DOHH2 (cell line): ENCODE data around the gene DAAM2.

Experiments
- H3F3A ChIP-seq: fragments of 200-600 bp; sonication (generic), shearing (Covaris generic); 2 replicates; pipeline ENCODE4 v1.6.0; 2016; ENCODE audit warnings: antibody characterized with exemption, mild to moderate bottlenecking; ENCODE audit not compliant: control insufficient read depth, insufficient read depth
- H3K27ac ChIP-seq: fragments of 200-600 bp; sonication (generic); 2 replicates; pipeline ENCODE4 v1.5.1; 2014; ENCODE audit warnings: low read depth, mild to moderate bottlenecking, low read length, moderate library complexity
- H3K27me3 ChIP-seq: fragments of 200-600 bp; sonication (generic); 2 replicates; pipeline ENCODE4 v1.6.1; 2014; ENCODE audit warnings: mild to moderate bottlenecking, low read length, mixed read lengths; ENCODE audit not compliant: control insufficient read depth
- H3K36me3 ChIP-seq: fragments of 200-600 bp; sonication (generic); 2 replicates; pipeline ENCODE4 v1.6.1; 2014; ENCODE audit warnings: mild to moderate bottlenecking, low read length, moderate library complexity, mixed read lengths; ENCODE audit not compliant: control insufficient read depth
- H3K4me1 ChIP-seq: fragments of 200-600 bp; sonication (generic); 2 replicates; pipeline ENCODE4 v1.6.1; 2014; ENCODE audit warnings: mild to moderate bottlenecking, low read length, mixed read lengths; ENCODE audit not compliant: control insufficient read depth
- H3K4me2 ChIP-seq: fragments of 200-600 bp; sonication (generic); 2 replicates; pipeline ENCODE4 v1.6.0; 2014; ENCODE audit warnings: mild to moderate bottlenecking, low read length, moderate library complexity
- H3K4me3 ChIP-seq: fragments of 200-600 bp; sonication (generic); 2 replicates; pipeline ENCODE4 v1.5.1; 2014; ENCODE audit warnings: mild to moderate bottlenecking, low read length, mixed read lengths
- H3K79me2 ChIP-seq: fragments of 200-600 bp; sonication (generic); 2 replicates; pipeline ENCODE4 v1.6.1; 2014; ENCODE audit warnings: mild to moderate bottlenecking, low read length, mixed read lengths; ENCODE audit not compliant: control insufficient read depth
- H3K9me2 ChIP-seq: fragments of 200-600 bp; sonication (generic); replicated peaks from 2 replicates; pipeline ENCODE4 v1.6.1; 2014; ENCODE audit warnings: mild to moderate bottlenecking, low read length, mixed read lengths; ENCODE audit not compliant: control insufficient read depth
- H3K9me3 ChIP-seq: fragments of 200-600 bp; sonication (generic); 2 replicates; pipeline ENCODE4 v1.6.1; 2014; ENCODE audit warnings: antibody characterized with exemption, low read length, mixed read lengths; ENCODE audit not compliant: control insufficient read depth, insufficient read depth
- H4K20me1 ChIP-seq: fragments of 200-600 bp; sonication (generic); 2 replicates; pipeline ENCODE4 v1.6.0; 2014; ENCODE audit warnings: low read depth, mild to moderate bottlenecking, antibody characterized with exemption, low read length, moderate library complexity; ENCODE audit not compliant: control insufficient read depth, insufficient read depth
- CTCF ChIP-seq: fragments of 200-600 bp; sonication (generic); IDR thresholded peaks from one replicate; pipeline ENCODE4 v1.5.1; 2014; ENCODE audit warnings: antibody characterized with exemption, mild to moderate bottlenecking, low read depth, low read length; ENCODE audit not compliant: poor library complexity, severe bottlenecking
- EZH2phosphoT487 ChIP-seq: fragments of 200-600 bp; sonication (generic); IDR thresholded peaks from 2 replicates; pipeline ENCODE4 v1.6.1; 2017; ENCODE audit warnings: borderline replicate concordance, mild to moderate bottlenecking, antibody characterized with exemption, low read length, moderate library complexity, mixed read lengths

The DAAM2 gene

DNA sequence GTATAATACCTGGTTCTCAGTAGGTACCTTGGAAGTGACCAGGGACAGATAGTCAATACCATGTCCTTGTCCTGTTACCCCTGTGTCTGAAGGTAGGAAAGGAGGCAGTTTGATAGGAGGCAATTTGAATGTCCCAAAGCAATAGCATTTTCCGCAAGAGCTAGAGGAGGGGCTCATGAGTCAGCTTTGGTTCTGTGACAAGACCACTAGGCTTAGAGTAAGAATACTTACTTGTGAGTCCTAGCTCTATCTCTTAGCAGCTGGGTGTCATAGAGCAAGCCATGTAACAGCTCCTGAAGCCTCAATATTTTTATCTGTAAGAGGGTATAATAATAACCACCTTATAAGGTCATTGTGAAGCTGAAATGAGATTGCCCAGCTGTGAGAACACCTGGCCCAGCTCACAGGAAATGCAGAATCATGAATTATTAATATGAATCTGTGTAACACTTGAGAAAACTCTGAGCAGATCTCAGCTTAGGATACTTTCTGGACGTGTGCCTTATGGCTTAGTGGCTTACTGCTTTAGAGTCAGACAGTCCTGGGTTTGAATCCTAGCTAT lies 58.6 kb downstream of the DAAM2 start:
- no peaks in the 10 kb centered on the region for H4K20me1 ChIP-seq
- TF ChIP-seq CTCF = no peak
- no peak for TF ChIP-seq EZH2phosphoT487
- H3K9me3 ChIP-seq = no peaks in the 10 kb centered on the region
- H3K4me3 ChIP-seq = no peak overlapping the region
- H3K79me2 ChIP-seq = no peaks in the 10 kb centered on the region
- no peaks in the 10 kb centered on the region for H3K9me2 ChIP-seq
- 0 out of 2 replicates have a peak, but pooled peaks cover 2% of the 10 kb centered on the region for H3K4me1 ChIP-seq
- H3K27me3 ChIP-seq = no peaks in the 10 kb centered on the region
- no peaks in the 10 kb centered on the region for H3K36me3 ChIP-seq
- no peaks in the 10 kb centered on the region for H3F3A ChIP-seq
- H3K27ac ChIP-seq = no peak overlapping the region
- H3K4me2 ChIP-seq = no peak overlapping the region

DNA sequence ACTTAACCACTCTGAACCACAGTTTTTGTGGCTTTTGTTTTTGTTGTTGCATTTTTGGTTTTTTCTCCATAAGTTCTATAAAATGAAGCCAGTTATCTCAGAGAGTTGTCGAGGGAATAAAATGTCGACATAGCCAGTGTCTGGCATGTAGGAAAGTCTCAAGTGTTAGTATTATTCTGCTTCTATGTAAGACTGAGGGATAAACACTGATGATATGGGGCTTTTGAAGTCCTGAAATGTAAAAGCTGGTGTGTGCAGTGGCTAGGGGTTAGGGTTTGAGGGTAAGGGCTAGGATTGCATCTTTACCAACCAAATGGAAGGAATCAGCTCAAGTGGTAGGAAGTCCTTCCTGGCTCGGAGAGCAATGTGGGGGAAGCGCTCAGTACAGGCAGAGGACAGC lies 59.2 kb downstream of the DAAM2 start:
- no peak overlapping the region for H3K4me3 ChIP-seq

GRCh38 chr6:39852324-39852723 lies 60.1 kb downstream of the DAAM2 start:
- H3K4me1 ChIP-seq = 0 out of 2 replicates have a peak, but pooled peaks cover 2% of the 10 kb centered on the region
- H3K27me3 ChIP-seq = no peaks in the 10 kb centered on the region
- H3K4me2 ChIP-seq = no peak overlapping the region
- no peaks in the 10 kb centered on the region for H3K9me3 ChIP-seq
- no peaks in the 10 kb centered on the region for H3K36me3 ChIP-seq
- no peaks in the 10 kb centered on the region for H3K9me2 ChIP-seq
- TF ChIP-seq CTCF (no peak), EZH2phosphoT487 (no peak)
- no peak overlapping the region for H3K27ac ChIP-seq
- H3K4me3 ChIP-seq = no peak overlapping the region
- H4K20me1 ChIP-seq = no peaks in the 10 kb centered on the region
- H3K79me2 ChIP-seq = no peaks in the 10 kb centered on the region
- no peaks in the 10 kb centered on the region for H3F3A ChIP-seq

More for the DNA sequence above, 59.2 kb downstream of the DAAM2 start:
- 0 out of 2 replicates have a peak, but pooled peaks cover 2% of the 10 kb centered on the region for H3K4me1 ChIP-seq
- no peaks in the 10 kb centered on the region for H3F3A ChIP-seq
- no peaks in the 10 kb centered on the region for H3K79me2 ChIP-seq
- no peak for TF ChIP-seq EZH2phosphoT487
- TF ChIP-seq CTCF = no peak
- no peaks in the 10 kb centered on the region for H3K36me3 ChIP-seq
- H3K27me3 ChIP-seq = no peaks in the 10 kb centered on the region
- no peaks in the 10 kb centered on the region for H3K9me2 ChIP-seq
- no peak overlapping the region for H3K4me2 ChIP-seq
- no peaks in the 10 kb centered on the region for H4K20me1 ChIP-seq
- no peak overlapping the region for H3K27ac ChIP-seq
- no peaks in the 10 kb centered on the region for H3K9me3 ChIP-seq
